H1 (cell line): ENCODE measurements around the gene PLLP. TPM values are rescaled to one million over a fixed set of nuclear protein-coding genes. Genes with fewer than 3 reads are reported as not detected.

Experiments
- CTCF ChIA-PET: fragments of 300-600 bp; sonication (Branson Sonifier 250); formaldehyde crosslinking; loops from one replicate; lab custom pipeline; 2021; ENCODE audit not compliant: partially characterized antibody; lab: Charles Lee
- POLR2A ChIA-PET: fragments of 300-600 bp; sonication (Branson Sonifier 250); formaldehyde crosslinking; loops from one replicate; lab custom pipeline; 2021; ENCODE audit warnings: inconsistent platforms; ENCODE audit not compliant: partially characterized antibody; lab: Charles Lee
- DNase-seq, 2 experiments: peaks; one replicate each; pipeline versions ENCODE4 v3.0.0 to v3.0.0-alpha.2; 2010 to 2022; ENCODE audit warnings: low spot score in 2 of 2, low read depth in 1 of 2, mixed read lengths in 1 of 2
- FAIRE-seq: peaks from 2 replicates; lab custom pipeline; 2011; peaks lifted over from hg19 to GRCh38; lab: Jason Lieb, UNC
- H2AFZ ChIP-seq: 2 replicates; pipeline ENCODE4 v1.8.1; 2012; ENCODE audit warnings: low read length, inconsistent platforms
- H2AK5ac ChIP-seq: 2 replicates; pipeline ENCODE4 v1.6.1; 2013; ENCODE audit warnings: low read depth, low read length
- H2BK120ac ChIP-seq: replicated peaks from 2 replicates; pipeline ENCODE3; 2013; ENCODE audit warnings: low read depth, low read length, inconsistent platforms
- H2BK12ac ChIP-seq: 2 replicates; pipeline ENCODE4 v1.6.1; 2013; ENCODE audit warnings: low read depth, low read length
- H2BK15ac ChIP-seq: 2 replicates; pipeline ENCODE4 v1.6.1; 2013; ENCODE audit warnings: low read length
- H2BK20ac ChIP-seq: 2 replicates; pipeline ENCODE4 v1.6.1; 2013; ENCODE audit warnings: low read length
- H2BK5ac ChIP-seq: 2 replicates; pipeline ENCODE4 v1.6.1; 2013; ENCODE audit warnings: low read depth, low read length
- H3K14ac ChIP-seq: 2 replicates; pipeline ENCODE4 v1.6.1; 2013; ENCODE audit warnings: inconsistent platforms; ENCODE audit not compliant: insufficient read length
- H3K18ac ChIP-seq: 2 replicates; pipeline ENCODE4 v1.6.1; 2013; ENCODE audit warnings: low read length; ENCODE audit errors: extremely low read depth
- H3K23ac ChIP-seq: 2 replicates; pipeline ENCODE4 v1.6.1; 2013; ENCODE audit warnings: inconsistent platforms; ENCODE audit not compliant: insufficient read length
- H3K23me2 ChIP-seq: 2 replicates; pipeline ENCODE4 v1.6.1; 2013; ENCODE audit warnings: low read depth, low read length
- H3K27ac ChIP-seq: 2 replicates; pipeline ENCODE4 v1.6.1; 2011; ENCODE audit warnings: low read depth, low read length, inconsistent platforms
- H3K27me3 ChIP-seq, 4 experiments: replicated peaks in 1 of 4; 1 replicate in 1 of 4; 2 replicates in 3 of 4; pipeline versions ENCODE4 v1.6.1 to v1.8.1; 2011 to 2013; ENCODE audit warnings: low read length in 3 of 4, mild to moderate bottlenecking in 3 of 4, inconsistent platforms in 2 of 4, mixed read lengths in 2 of 4, moderate library complexity in 1 of 4; ENCODE audit not compliant: control insufficient read depth in 3 of 4, insufficient read depth in 3 of 4; ENCODE audit errors: extremely low read depth in 1 of 4
- H3K36me3 ChIP-seq, 4 experiments: 2 replicates each; pipeline versions ENCODE4 v1.6.1 to v1.8.1; 2011 to 2013; ENCODE audit warnings: mild to moderate bottlenecking in 4 of 4, low read length in 3 of 4, moderate library complexity in 2 of 4, control low read depth in 1 of 4, inconsistent platforms in 1 of 4; ENCODE audit not compliant: insufficient read depth in 4 of 4, control insufficient read depth in 2 of 4
- H3K4ac ChIP-seq: replicated peaks from 2 replicates; pipeline ENCODE3; 2013; ENCODE audit warnings: low read length, low read depth, mixed read lengths, inconsistent platforms; ENCODE audit not compliant: insufficient read length
- H3K4me1 ChIP-seq, 4 experiments: replicated peaks in 1 of 4; 1 replicate in 1 of 4; 2 replicates in 3 of 4; pipeline versions ENCODE4 v1.6.1 to v1.8.1; 2011 to 2013; ENCODE audit warnings: low read length in 3 of 4, inconsistent platforms in 2 of 4, mixed read lengths in 1 of 4; ENCODE audit not compliant: insufficient read depth in 4 of 4, control insufficient read depth in 3 of 4
- H3K4me2 ChIP-seq, 2 experiments: 2 replicates each; pipeline versions ENCODE4 v1.6.1 to v1.8.1; 2011 to 2013; ENCODE audit warnings: low read depth in 2 of 2, low read length in 2 of 2, control low read depth in 1 of 2, inconsistent platforms in 1 of 2, mild to moderate bottlenecking in 1 of 2; ENCODE audit not compliant: insufficient read depth in 1 of 2
- H3K4me3 ChIP-seq, 4 experiments: fragments of 200-600, 300-600 bp in 1 of 4; sonication (generic), shearing (Covaris generic), sonication (Bioruptor Twin) in 1 of 4; 2 replicates each; pipeline versions ENCODE4 v1.5.1 to v1.8.1; 2011 to 2016; ENCODE audit warnings: low read length in 4 of 4, low read depth in 3 of 4, control low read depth in 2 of 4, inconsistent platforms in 2 of 4, mild to moderate bottlenecking in 2 of 4, mixed read lengths in 1 of 4, moderate library complexity in 1 of 4; ENCODE audit not compliant: insufficient read depth in 2 of 4; ENCODE audit errors: extremely low read depth in 1 of 4
- H3K56ac ChIP-seq: replicated peaks from 2 replicates; pipeline ENCODE3; 2013; ENCODE audit warnings: low read depth, mild to moderate bottlenecking, mixed read lengths, low read length, inconsistent platforms; ENCODE audit not compliant: insufficient read length
- H3K79me1 ChIP-seq: 2 replicates; pipeline ENCODE4 v1.6.1; 2013; ENCODE audit warnings: low read depth, low read length, control low read depth
- H3K79me2 ChIP-seq, 2 experiments: 2 replicates each; pipeline versions ENCODE4 v1.6.1 to v1.8.1; 2012 to 2013; ENCODE audit warnings: low read length in 2 of 2, mild to moderate bottlenecking in 2 of 2, inconsistent platforms in 1 of 2; ENCODE audit not compliant: insufficient read depth in 2 of 2, control insufficient read depth in 1 of 2
- H3K9ac ChIP-seq, 4 experiments: replicated peaks in 1 of 4; 1 replicate in 1 of 4; 2 replicates in 3 of 4; pipeline versions ENCODE4 v1.6.1 to v1.8.1; 2011 to 2013; ENCODE audit warnings: low read depth in 3 of 4, low read length in 3 of 4, control low read depth in 2 of 4, mild to moderate bottlenecking in 2 of 4, moderate library complexity in 2 of 4, inconsistent platforms in 1 of 4; ENCODE audit errors: extremely low read depth in 1 of 4
- H3K9me3 ChIP-seq, 2 experiments: 2 replicates each; pipeline versions ENCODE4 v1.6.1 to v1.8.1; 2012 to 2013; ENCODE audit warnings: mild to moderate bottlenecking in 2 of 2, moderate library complexity in 2 of 2, control low read depth in 1 of 2, inconsistent platforms in 1 of 2, low read depth in 1 of 2, low read length in 1 of 2, mixed read lengths in 1 of 2; ENCODE audit not compliant: insufficient read depth in 2 of 2
- H4K20me1 ChIP-seq, 2 experiments: replicated peaks in 1 of 2; 2 replicates each; pipeline versions ENCODE3 to v1.8.1; 2011 to 2013; ENCODE audit warnings: inconsistent platforms in 2 of 2, low read length in 2 of 2, mild to moderate bottlenecking in 1 of 2; ENCODE audit not compliant: insufficient read depth in 2 of 2, control insufficient read depth in 1 of 2
- H4K5ac ChIP-seq: 2 replicates; pipeline ENCODE4 v1.6.1; 2013; ENCODE audit warnings: low read length, low read depth, mixed read lengths, inconsistent platforms; ENCODE audit not compliant: insufficient read length
- H4K8ac ChIP-seq: 2 replicates; pipeline ENCODE4 v1.8.0; 2013; ENCODE audit warnings: mild to moderate bottlenecking, moderate library complexity, low read length, inconsistent platforms; ENCODE audit not compliant: insufficient read depth; ENCODE audit errors: extremely low read depth
- H4K91ac ChIP-seq: replicated peaks from 2 replicates; pipeline ENCODE3; 2013; ENCODE audit warnings: low read length, mixed read lengths, inconsistent platforms; ENCODE audit not compliant: insufficient read length
- BACH1 ChIP-seq: IDR thresholded peaks from 2 replicates; pipeline ENCODE4 v1.6.1; 2012; ENCODE audit warnings: low read length, improper control_type of control experiment
- CBX5 ChIP-seq: fragments of 300-800, 300-1000 bp; sonication (generic); IDR thresholded peaks from 2 replicates; pipeline ENCODE4 v1.7.1; 2016; ENCODE audit warnings: antibody characterized with exemption, low read length, low read depth
- CTBP2 ChIP-seq: IDR thresholded peaks from 2 replicates; pipeline ENCODE4 v1.7.0; 2011; ENCODE audit warnings: borderline replicate concordance, mild to moderate bottlenecking, moderate library complexity, mixed read lengths, low read length; ENCODE audit not compliant: insufficient read depth, insufficient read length
- HDAC2 ChIP-seq, 2 experiments: fragments of 300-600 bp in 1 of 2; sonication (generic) in 1 of 2; IDR thresholded peaks; 2 replicates each; pipeline ENCODE4 v1.6.1; 2011 to 2012; ENCODE audit warnings: low read depth in 2 of 2, low read length in 2 of 2, mild to moderate bottlenecking in 2 of 2, moderate library complexity in 2 of 2, borderline replicate concordance in 1 of 2, inconsistent platforms in 1 of 2
- HDAC6 ChIP-seq: IDR thresholded peaks from one replicate; pipeline ENCODE4 v1.7.1; 2012; ENCODE audit warnings: low read depth, mild to moderate bottlenecking, inconsistent platforms, low read length, moderate library complexity
- JUN ChIP-seq: IDR thresholded peaks from 2 replicates; pipeline ENCODE4 v1.6.1; 2011; ENCODE audit warnings: low read depth, mild to moderate bottlenecking, improper control_type of control experiment, low read length
- SAP30 ChIP-seq: fragments of 300-600 bp; sonication (generic); IDR thresholded peaks from 2 replicates; pipeline ENCODE4 v1.7.1; 2012; ENCODE audit warnings: low read length, moderate library complexity, mild to moderate bottlenecking, inconsistent platforms; ENCODE audit not compliant: insufficient read depth, insufficient replicate concordance
- SIRT6 ChIP-seq: IDR thresholded peaks from one replicate; pipeline ENCODE4 v1.7.1; 2012; ENCODE audit warnings: low read length, inconsistent platforms
- SIX5 ChIP-seq: IDR thresholded peaks from 2 replicates; pipeline ENCODE4 v1.6.1; 2011; ENCODE audit warnings: mild to moderate bottlenecking, low read depth, low read length
- SP1 ChIP-seq: IDR thresholded peaks from 2 replicates; pipeline ENCODE4 v1.6.1; 2011; ENCODE audit warnings: low read depth, low read length
- SRF ChIP-seq: IDR thresholded peaks from 2 replicates; pipeline ENCODE4 v1.6.1; 2011; ENCODE audit warnings: mild to moderate bottlenecking, low read depth, low read length, moderate library complexity
- WGBS, 2 experiments: shearing (Covaris generic) in 1 of 2; methylation state at CpG; one replicate each; pipeline versions ENCODE4 v1.1.6 to v1.1.7; 2013 to 2015; ENCODE audit warnings: low lambda C conversion rate in 2 of 2, mixed read lengths in 2 of 2, inconsistent platforms in 1 of 2, low coverage in 1 of 2, missing lambda C conversion rate in 1 of 2; ENCODE audit not compliant: insufficient replicate concordance in 2 of 2, insufficient coverage in 1 of 2, insufficient read length in 1 of 2; ENCODE audit errors: extremely low coverage in 1 of 2, missing lambda C conversion rate in 1 of 2; 5-methylcytosine and 5-hydroxymethylcytosine counted together
- polyA plus RNA-seq, 7 experiments: library from polyadenylated mRNA; depleted of rRNA in 3 of 7; stranded (reverse) in 5 of 7; unstranded in 2 of 7; fragments of >200 nt in 5 of 7; fragments of 200-250 nt in 2 of 7; gene quantifications; 1 replicate in 5 of 7; 2 replicates in 1 of 7; 4 replicates in 1 of 7; pipeline versions ENCODE4 v1.2.1 to v1.2.3, GENCODE V29; 2011 to 2013; ENCODE audit warnings: missing spikeins in 2 of 7, mixed read lengths in 2 of 7
- total RNA-seq: library from RNA; stranded (reverse); fragmentation: NEBNext Ultra II Directional; extraction: Animal tissue kit (Norgen Biotek cat#: 25700); gene quantifications from 2 replicates; pipeline ENCODE4 v1.2.1, GENCODE V29; 2021

Gene PLLP
- total and polyA plus RNA-seq, 2 of the 8 experiments (the other 6 are each of a cell fraction or from before 2014, with no cell fraction given): 2.9 to 10.6 TPM

DNA sequence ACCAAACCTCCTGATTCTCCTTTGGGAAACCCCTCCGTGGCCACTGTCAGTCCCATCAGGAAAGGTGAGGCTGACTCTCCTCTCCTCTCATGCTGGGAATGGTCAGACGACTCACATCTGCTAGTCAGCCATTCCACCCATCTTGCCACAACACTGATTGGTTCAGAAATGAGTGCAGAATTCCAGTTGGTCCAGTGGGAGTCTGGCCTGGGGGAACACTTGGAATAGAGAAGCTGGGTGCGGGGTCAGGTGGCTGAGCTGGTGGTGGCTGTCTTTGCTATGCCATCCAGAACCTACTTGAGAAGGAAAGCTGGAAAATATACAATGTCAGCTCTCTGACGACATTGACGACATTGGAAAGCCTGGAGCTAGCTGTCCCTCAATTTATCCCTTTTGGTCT, 23.6 kb upstream of the PLLP start:
- no peaks in the 10 kb centered on the region for H3K9me3 ChIP-seq
- 62% methylated on average over 5 of the region's 5 CpGs; no CpG with 5 or more reads in 1 of the 2 experiments for WGBS, 2 experiments
- H3K56ac ChIP-seq: no peak overlapping the region
- no peak overlapping the region for H2AFZ ChIP-seq
- CTCF ChIA-PET: interaction anchor here (0.6 to 18.2 kb wide), 3 partner anchors 8 to 110 kb away, joined by 3 to 513 read pairs (median 6); no protein-coding TSS in a partner anchor
- no peaks in the 10 kb centered on the region for H3K79me2 ChIP-seq
- no peaks in the 10 kb centered on the region; a peak in 1 of 7 replicates for H3K27me3 ChIP-seq
- H4K5ac ChIP-seq: no peak overlapping the region
- H3K4me1 ChIP-seq: no peaks in the 10 kb centered on the region
- no peak overlapping the region for H3K23ac ChIP-seq
- H4K91ac ChIP-seq: no peak overlapping the region
- no peaks in the 10 kb centered on the region for H3K36me3 ChIP-seq
- H2BK20ac ChIP-seq: no peak overlapping the region
- TF ChIP-seq BACH1 (no peak), SRF (no peak), SIRT6 (no peak), SIX5 (no peak), HDAC2 (IDR thresholded peaks at IDR 0.05; ENCODE audit: borderline replicate concordance in 1 of 2, low read depth in 2 of 2, low read length in 2 of 2) (no peak), CBX5 (no peak), CTBP2 (no peak), SAP30 (no peak), SP1 (no peak), JUN (no peak), HDAC6 (no peak)
- TF ChIP-seq, all 59 proteins: peak for 0
- Histone ChIP-seq H3K18ac (no peak overlapping the region), H2BK15ac (no peak overlapping the region), H3K14ac (no peak overlapping the region), H3K4me2 (no peak overlapping the region), H3K9ac (no peak overlapping the region), H2BK5ac (no peak overlapping the region), H3K4ac (no peak overlapping the region), H2BK12ac (0 out of 2 replicates have a peak overlapping the region, but pooled peaks have one; percentile 50), H3K27ac (no peak overlapping the region), H3K4me3 (no peak overlapping the region), H2BK120ac (no peak overlapping the region), H4K8ac (no peak overlapping the region), H4K20me1 (no peaks in the 10 kb centered on the region), H2AK5ac (no peak overlapping the region), H3K23me2 (no peaks in the 10 kb centered on the region), H3K79me1 (no peaks in the 10 kb centered on the region)
- DNase-seq (no peak), FAIRE-seq (no peak)
- POLR2A ChIA-PET: no interaction called here
